OCI-LY1 (cell line): ENCODE results near the gene DYNC2H1.

ENCODE experiments used
- EZH2 ChIP-seq: fragments of 200-600 bp; sonication (generic), shearing (Covaris generic); IDR thresholded peaks from 2 replicates; pipeline ENCODE4 v1.8.0; 2017; ENCODE audit warnings: borderline replicate concordance, mixed run types, mild to moderate bottlenecking, antibody characterized with exemption, low read length, moderate library complexity, mixed read lengths
- TF ChIP-seq, protein P1 (sequence below): fragments of 200-600 bp; sonication (generic), shearing (Covaris generic); IDR thresholded peaks from 2 replicates; pipeline ENCODE4 v1.5.1; 2017; ENCODE audit warnings: mild to moderate bottlenecking, antibody characterized with exemption, low read length, moderate library complexity, mixed read lengths

DNA sequence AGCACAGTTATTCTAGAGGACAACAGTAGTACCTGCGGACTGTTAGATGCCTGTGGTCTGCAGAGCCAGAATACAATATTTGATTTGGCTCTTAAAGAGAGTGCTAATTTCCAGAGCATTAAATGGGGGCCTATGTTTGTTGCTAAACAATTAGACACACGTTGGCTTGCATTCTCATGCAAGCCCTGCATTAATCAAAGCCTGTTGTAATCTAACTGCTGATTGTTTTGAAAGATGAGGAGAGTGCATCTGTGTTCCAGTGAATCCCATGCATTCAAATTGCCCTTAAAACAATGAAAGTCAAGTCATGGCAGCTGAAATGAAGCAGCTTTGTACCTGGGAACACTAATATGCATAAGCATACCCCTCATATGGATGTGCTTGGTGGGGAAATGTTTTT, 419.4 kb downstream of the DYNC2H1 start:
- TF ChIP-seq, protein P1, sequence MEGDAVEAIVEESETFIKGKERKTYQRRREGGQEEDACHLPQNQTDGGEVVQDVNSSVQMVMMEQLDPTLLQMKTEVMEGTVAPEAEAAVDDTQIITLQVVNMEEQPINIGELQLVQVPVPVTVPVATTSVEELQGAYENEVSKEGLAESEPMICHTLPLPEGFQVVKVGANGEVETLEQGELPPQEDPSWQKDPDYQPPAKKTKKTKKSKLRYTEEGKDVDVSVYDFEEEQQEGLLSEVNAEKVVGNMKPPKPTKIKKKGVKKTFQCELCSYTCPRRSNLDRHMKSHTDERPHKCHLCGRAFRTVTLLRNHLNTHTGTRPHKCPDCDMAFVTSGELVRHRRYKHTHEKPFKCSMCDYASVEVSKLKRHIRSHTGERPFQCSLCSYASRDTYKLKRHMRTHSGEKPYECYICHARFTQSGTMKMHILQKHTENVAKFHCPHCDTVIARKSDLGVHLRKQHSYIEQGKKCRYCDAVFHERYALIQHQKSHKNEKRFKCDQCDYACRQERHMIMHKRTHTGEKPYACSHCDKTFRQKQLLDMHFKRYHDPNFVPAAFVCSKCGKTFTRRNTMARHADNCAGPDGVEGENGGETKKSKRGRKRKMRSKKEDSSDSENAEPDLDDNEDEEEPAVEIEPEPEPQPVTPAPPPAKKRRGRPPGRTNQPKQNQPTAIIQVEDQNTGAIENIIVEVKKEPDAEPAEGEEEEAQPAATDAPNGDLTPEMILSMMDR = no peak
- no peak for TF ChIP-seq EZH2
